Lung (tissue), 12 donors: Measurements from ENCODE around the gene SYP. TPM values are rescaled to one million over a fixed set of nuclear protein-coding genes. Genes with fewer than 3 reads are reported as not detected.
A peak's percentile ranks its signal among the peaks of the same experiment; 100 is the strongest.

ENCODE experiments used
- ATAC-seq: fragments of 200-7000 bp; cut with Tn5 transposase; one replicate; pipeline ENCODE4 v1.9.1; 2020; ENCODE audit warnings: moderate number of reproducible peaks; ENCODE audit not compliant: insufficient read depth, low FRiP score
- DNase-seq, 3 donors: peaks; one replicate each; pipeline ENCODE4 v3.0.0-alpha.2; 2013 to 2017
- H3K27ac ChIP-seq, 2 donors: one replicate each; pipeline ENCODE4 v1.5.1; 2013; ENCODE audit warnings: mild to moderate bottlenecking in 2 of 2, moderate library complexity in 2 of 2, control low read depth in 1 of 2, inconsistent platforms in 1 of 2, low read depth in 1 of 2, low read length in 1 of 2
- H3K27me3 ChIP-seq, 3 donors: one replicate each; pipeline ENCODE4 v1.5.1; 2013; ENCODE audit warnings: low read length in 2 of 3; ENCODE audit not compliant: control insufficient read depth in 3 of 3, insufficient read depth in 3 of 3
- H3K36me3 ChIP-seq, 4 donors: one replicate each; pipeline ENCODE4 v1.5.1; 2013; ENCODE audit warnings: low read length in 4 of 4, mild to moderate bottlenecking in 1 of 4, moderate library complexity in 1 of 4; ENCODE audit not compliant: control insufficient read depth in 4 of 4, insufficient read depth in 4 of 4
- H3K4me1 ChIP-seq, 5 donors: one replicate each; pipeline ENCODE4 v1.5.1; 2013; ENCODE audit warnings: low read length in 5 of 5, mild to moderate bottlenecking in 2 of 5, moderate library complexity in 1 of 5; ENCODE audit not compliant: control insufficient read depth in 5 of 5, insufficient read depth in 5 of 5
- H3K4me3 ChIP-seq: one replicate; pipeline ENCODE4 v1.5.1; 2013; ENCODE audit warnings: mild to moderate bottlenecking, control low read depth, moderate library complexity
- H3K9ac ChIP-seq, 2 donors: one replicate each; pipeline ENCODE4 v1.5.1; 2013; ENCODE audit warnings: low read length in 2 of 2, control low read depth in 1 of 2; ENCODE audit not compliant: insufficient read depth in 1 of 2
- H3K9me3 ChIP-seq, 4 donors: one replicate each; pipeline ENCODE4 v1.5.1; 2013; ENCODE audit warnings: low read length in 3 of 4, mild to moderate bottlenecking in 1 of 4, moderate library complexity in 1 of 4; ENCODE audit not compliant: control insufficient read depth in 4 of 4, insufficient read depth in 3 of 4
- WGBS, 2 donors: extraction: QIAGEN DNeasy Blood & Tissue Kit; methylation state at CpG; one replicate each; pipeline ENCODE4 v1.1.7; 2013; 5-methylcytosine and 5-hydroxymethylcytosine counted together
- polyA plus RNA-seq, 2 donors: library from polyadenylated mRNA; stranded (reverse); fragments of 200-250 nt; gene quantifications; one replicate each; pipeline ENCODE4 v1.2.1, GENCODE V29; 2013
- total RNA-seq, 2 donors: library from RNA; depleted of rRNA in 1 of 2; stranded (reverse); fragments of >200 nt in 1 of 2; gene quantifications; one replicate each; pipeline ENCODE4 v1.2.1, GENCODE V29; 2014 to 2021
- TF ChIP-seq, protein P1 (sequence below): IDR thresholded peaks from 2 replicates; pipeline ENCODE4 v1.5.1; 2012; ENCODE audit warnings: mild to moderate bottlenecking; ENCODE audit errors: control extremely low read depth, extremely low read depth
- donor health status: control.
- donor health status: control.
- donor health status: Bipolar disorder and iron deficiency.
- donor health status: healthy.
- donor health status: DM: yes; HTN: yes; CAD: no.

SYP gene
- total and polyA plus RNA-seq, 4 donors: 3.2 to 5.6 (median 4.9) TPM

GRCh38 chrX:49167740-49168108 lies 32.3 kb downstream of the SYP start:
- H3K27ac ChIP-seq: peak overlapping the region; percentile 82 to 94
- peaks cover 0 to 11% (median 1%) of the 10 kb centered on the region in 4 donors for H3K9me3 ChIP-seq
- DNase-seq (no peak), ATAC-seq (no peak)
- no peak overlapping the region for H3K4me3 ChIP-seq
- WGBS, 2 donors: 57 to 60% methylated on average over 3 of the region's 3 CpGs
- H3K9ac ChIP-seq: no peak overlapping the region
- TF ChIP-seq, protein P1, sequence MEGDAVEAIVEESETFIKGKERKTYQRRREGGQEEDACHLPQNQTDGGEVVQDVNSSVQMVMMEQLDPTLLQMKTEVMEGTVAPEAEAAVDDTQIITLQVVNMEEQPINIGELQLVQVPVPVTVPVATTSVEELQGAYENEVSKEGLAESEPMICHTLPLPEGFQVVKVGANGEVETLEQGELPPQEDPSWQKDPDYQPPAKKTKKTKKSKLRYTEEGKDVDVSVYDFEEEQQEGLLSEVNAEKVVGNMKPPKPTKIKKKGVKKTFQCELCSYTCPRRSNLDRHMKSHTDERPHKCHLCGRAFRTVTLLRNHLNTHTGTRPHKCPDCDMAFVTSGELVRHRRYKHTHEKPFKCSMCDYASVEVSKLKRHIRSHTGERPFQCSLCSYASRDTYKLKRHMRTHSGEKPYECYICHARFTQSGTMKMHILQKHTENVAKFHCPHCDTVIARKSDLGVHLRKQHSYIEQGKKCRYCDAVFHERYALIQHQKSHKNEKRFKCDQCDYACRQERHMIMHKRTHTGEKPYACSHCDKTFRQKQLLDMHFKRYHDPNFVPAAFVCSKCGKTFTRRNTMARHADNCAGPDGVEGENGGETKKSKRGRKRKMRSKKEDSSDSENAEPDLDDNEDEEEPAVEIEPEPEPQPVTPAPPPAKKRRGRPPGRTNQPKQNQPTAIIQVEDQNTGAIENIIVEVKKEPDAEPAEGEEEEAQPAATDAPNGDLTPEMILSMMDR: no peak
- no peaks in the 10 kb centered on the region for H3K36me3 ChIP-seq
- H3K27me3 ChIP-seq: peaks cover 0 to 5% (median 4%) of the 10 kb centered on the region in 3 donors
- peaks cover 0 to 5% (median 0%) of the 10 kb centered on the region in 5 donors for H3K4me1 ChIP-seq

- WGBS, 2 donors: 0 to 42% methylated on average over 32 to 35 of the region's 35 CpGs
- peak; percentile 45 to 63 (median 59) for DNase-seq
Observed at GRCh38 chrX:49166914-49167739, 32.9 kb downstream of the SYP start.

GRCh38 chrX:49165901-49166881 lies 33.8 kb downstream of the SYP start:
- Histone ChIP-seq H3K27me3 (peaks cover 0 to 5% (median 4%) of the 10 kb centered on the region in 3 donors), H3K4me3 (no peak overlapping the region), H3K27ac (peak overlapping the region; percentile 82 to 94), H3K9ac (no peak overlapping the region), H3K9me3 (peaks cover 0 to 9% (median 1%) of the 10 kb centered on the region in 4 donors), H3K4me1 (peaks cover 0 to 5% (median 0%) of the 10 kb centered on the region in 5 donors), H3K36me3 (no peaks in the 10 kb centered on the region)
- ATAC-seq (peak; percentile 6), DNase-seq (peak; percentile 82 to 90 (median 86))
- WGBS, 2 donors: 11 to 42% methylated on average over 32 to 61 of the region's 61 CpGs
- TF ChIP-seq, protein P1: no peak

More at GRCh38 chrX:49166914-49167739, 32.9 kb downstream of the SYP start:
- peaks cover 0 to 5% (median 0%) of the 10 kb centered on the region in 5 donors for H3K4me1 ChIP-seq
- H3K27ac ChIP-seq: peak overlapping the region; percentile 82 to 94
- no peak overlapping the region for H3K4me3 ChIP-seq
- H3K36me3 ChIP-seq: no peaks in the 10 kb centered on the region
- H3K9ac ChIP-seq: peak overlapping the region in 1 of 2 donors; percentile 5
- TF ChIP-seq, protein P1: no peak
- H3K27me3 ChIP-seq: peaks cover 0 to 5% (median 4%) of the 10 kb centered on the region in 3 donors
- peak; percentile 27 for ATAC-seq
- peaks cover 0 to 11% (median 1%) of the 10 kb centered on the region in 4 donors for H3K9me3 ChIP-seq
